ENCODE measurements around the gene ASAP2.

- TF ChIP-seq CTCF (IDR thresholded peaks at IDR 0.05) (no peak), POLR2A (IDR thresholded peaks at IDR 0.05) (no peak)
These were observed 139.4 kb downstream of the ASAP2 start for GRCh38 chr2:9345997-9346396.

Data from transverse colon (tissue), 3 donors.